Measurements from ENCODE around the gene ZMIZ2.

GRCh38 chr7:44799939-44800338, 51.3 kb downstream of the ZMIZ2 start:
- no peak for TF ChIP-seq CTCF (IDR thresholded peaks at IDR 0.05; ENCODE audit: low read depth, low read length)
- no peak for TF ChIP-seq EZH2phosphoT487 (IDR thresholded peaks at IDR 0.05; ENCODE audit: low read depth)

All from OCI-LY3 (cell line).